ENCODE results near the gene PDLIM5.
"Not testable (repeated sequence)": the region's sequence is repeated elsewhere in the genome, so short reads cannot be mapped to it uniquely, and the experiment has no call there.

Gene PDLIM5

GRCh38 chr4:94463771-94464170, 12.0 kb downstream of the PDLIM5 start:
- no peak for DNase-seq (ENCODE audit: low spot score)

GRCh38 chr4:94466371-94466770, 14.6 kb downstream of the PDLIM5 start:
- DNase-seq (ENCODE audit: low spot score), result no peak

GRCh38 chr4:94466923-94467322, 15.2 kb downstream of the PDLIM5 start:
- no peak for DNase-seq (ENCODE audit: low spot score)

- DNase-seq (ENCODE audit: low spot score), result no peak
Measured at GRCh38 chr4:94468093-94468769, 16.5 kb downstream of the PDLIM5 start.

- DNase-seq (ENCODE audit: low spot score), result no peak
Measured at GRCh38 chr4:94469221-94469784, 17.6 kb downstream of the PDLIM5 start.

- no peak for DNase-seq (ENCODE audit: low spot score)
Measured at GRCh38 chr4:94470132-94470531, 18.4 kb downstream of the PDLIM5 start.

GRCh38 chr4:94470782-94471181, 19.0 kb downstream of the PDLIM5 start:
- not testable (repeated sequence) for DNase-seq (ENCODE audit: low spot score)

GRCh38 chr4:94472056-94472826, 20.5 kb downstream of the PDLIM5 start:
- no peak for DNase-seq (ENCODE audit: low spot score)

GRCh38 chr4:94475050-94475449, 23.3 kb downstream of the PDLIM5 start:
- no peak for DNase-seq (ENCODE audit: low spot score)

- no peak for DNase-seq (ENCODE audit: low spot score)
Measured at GRCh38 chr4:94475794-94476193, 24.1 kb downstream of the PDLIM5 start.

GRCh38 chr4:94477227-94477626, 25.5 kb downstream of the PDLIM5 start:
- no peak for DNase-seq (ENCODE audit: low spot score)

- DNase-seq (ENCODE audit: low spot score), result not testable (repeated sequence)
Measured at GRCh38 chr4:94478805-94479204, 27.1 kb downstream of the PDLIM5 start.

GRCh38 chr4:94479358-94480141, 27.8 kb downstream of the PDLIM5 start:
- no peak for DNase-seq (ENCODE audit: low spot score)

- no peak for DNase-seq (ENCODE audit: low spot score)
Measured at GRCh38 chr4:94480362-94480951, 28.7 kb downstream of the PDLIM5 start.

GRCh38 chr4:94483895-94484294, 32.2 kb downstream of the PDLIM5 start:
- DNase-seq (ENCODE audit: low spot score), result no peak

GRCh38 chr4:94484818-94485217, 33.1 kb downstream of the PDLIM5 start:
- DNase-seq (ENCODE audit: low spot score), result no peak

GRCh38 chr4:94486372-94486801, 34.6 kb downstream of the PDLIM5 start:
- DNase-seq (ENCODE audit: low spot score), result no peak

- no peak for DNase-seq (ENCODE audit: low spot score)
Measured at GRCh38 chr4:94488670-94489069, 36.9 kb downstream of the PDLIM5 start.

GRCh38 chr4:94489098-94489497, 37.4 kb downstream of the PDLIM5 start:
- DNase-seq (ENCODE audit: low spot score), result no peak

GRCh38 chr4:94490437-94490836, 38.7 kb downstream of the PDLIM5 start:
- DNase-seq (ENCODE audit: low spot score), result no peak

GRCh38 chr4:94491322-94491721, 39.6 kb downstream of the PDLIM5 start:
- DNase-seq (ENCODE audit: low spot score), result no peak

- DNase-seq (ENCODE audit: low spot score), result no peak
Measured at GRCh38 chr4:94495408-94495807, 43.7 kb downstream of the PDLIM5 start.

All from hematopoietic multipotent progenitor cell treated with erythropoietin and hydrocortisone succinate and interleukin-3 and kit ligand, for 17 days (in vitro differentiated cells).